Gastroesophageal sphincter (tissue), 4 donors: ENCODE results near the gene ZCCHC3. TPM values are rescaled to one million over a fixed set of nuclear protein-coding genes. Genes with fewer than 3 reads are reported as not detected.

Experiments used
- ATAC-seq: fragments of 150-250 bp; one replicate; pipeline ENCODE4 v1.9.1; 2016; ENCODE audit warnings: mild to moderate bottlenecking, moderate library complexity
- H3K27ac ChIP-seq, 4 donors: fragments of 200-600 bp; sonication (generic) in 3 of 4; 1 replicate in 3 of 4; 2 replicates in 1 of 4; pipeline ENCODE4 v1.5.1; 2016 to 2019
- H3K27me3 ChIP-seq: fragments of 200-600 bp; sonication (generic); one replicate; pipeline ENCODE4 v1.5.1; 2019
- H3K36me3 ChIP-seq, 2 donors: fragments of 200-600 bp; sonication (generic); one replicate each; pipeline ENCODE4 v1.5.1; 2019; ENCODE audit warnings: control low read depth in 1 of 2
- H3K4me1 ChIP-seq, 3 donors: fragments of 200-600 bp; sonication (generic); 1 replicate in 2 of 3; 2 replicates in 1 of 3; pipeline ENCODE4 v1.5.1; 2016 to 2019; ENCODE audit warnings: control low read depth in 2 of 3
- H3K4me3 ChIP-seq, 2 donors: fragments of 200-600 bp; sonication (generic); one replicate each; pipeline ENCODE4 v1.5.1; 2019; ENCODE audit warnings: mild to moderate bottlenecking in 1 of 2, moderate library complexity in 1 of 2
- H3K9me3 ChIP-seq, 3 donors: fragments of 200-600 bp; sonication (generic); one replicate each; pipeline ENCODE4 v1.5.1; 2017 to 2019; ENCODE audit warnings: control low read depth in 2 of 3
- CTCF ChIP-seq, 4 experiments: fragments of 200-600 bp in 2 of 4; fragments of 450-650 bp in 2 of 4; sonication (generic) in 1 of 4; IDR thresholded peaks; one replicate each; pipeline ENCODE4 v1.5.1; 2017 to 2019; ENCODE audit warnings: antibody characterized with exemption in 4 of 4, mild to moderate bottlenecking in 2 of 4, moderate library complexity in 2 of 4
- EP300 ChIP-seq: sonication (generic); formaldehyde crosslinking; IDR thresholded peaks from one replicate; pipeline ENCODE4 v1.6.1; 2017; ENCODE audit warnings: antibody characterized with exemption, mild to moderate bottlenecking
- POLR2A ChIP-seq, 2 donors: fragments of 450-650 bp; IDR thresholded peaks; one replicate each; pipeline ENCODE4 v1.6.1; 2017; ENCODE audit warnings: antibody characterized with exemption in 2 of 2, mild to moderate bottlenecking in 2 of 2, moderate library complexity in 1 of 2
- POLR2AphosphoS5 ChIP-seq: sonication (generic); formaldehyde crosslinking; IDR thresholded peaks from one replicate; pipeline ENCODE4 v1.6.1; 2017; ENCODE audit warnings: antibody characterized with exemption
- WGBS, 2 donors: methylation state at CpG; one replicate each; pipeline ENCODE4 v1.1.5; 2018; ENCODE audit warnings: low coverage in 1 of 2; 5-methylcytosine and 5-hydroxymethylcytosine counted together
- total RNA-seq, 4 donors: library from RNA; depleted of rRNA; stranded (reverse); fragments of >200 nt; gene quantifications; one replicate each; pipeline ENCODE4 v1.1.0, GENCODE V29; 2016

Gene ZCCHC3
- total RNA-seq, 4 donors from 2014 or later = 17.4 to 24.0 (median 21.4) TPM

- Histone ChIP-seq H3K9me3 (no peaks in the 10 kb centered on the region), H3K36me3 (no peaks in the 10 kb centered on the region), H3K4me3 (peak overlapping the region; percentile 38 to 56), H3K4me1 (peaks cover 0 to 15% (median 0%) of the 10 kb centered on the region in 3 donors), H3K27me3 (peaks cover 10% of the 10 kb centered on the region), H3K27ac (peak overlapping the region in 1 of 4 donors; percentile 43)
- WGBS, 2 donors = 12 to 14% methylated on average over 21 to 22 of the region's 43 CpGs
- ATAC-seq = peak; percentile 88
- TF ChIP-seq POLR2AphosphoS5 = no peak
- TF ChIP-seq POLR2A (IDR thresholded peaks at IDR 0.05) = no peak
- TF ChIP-seq CTCF (IDR thresholded peaks at IDR 0.05) = peak; percentile 92 to 98 (median 96)
- no peak for TF ChIP-seq EP300
These were observed 30.5 kb upstream of the ZCCHC3 start for GRCh38 chr20:266596-267562.

DNA sequence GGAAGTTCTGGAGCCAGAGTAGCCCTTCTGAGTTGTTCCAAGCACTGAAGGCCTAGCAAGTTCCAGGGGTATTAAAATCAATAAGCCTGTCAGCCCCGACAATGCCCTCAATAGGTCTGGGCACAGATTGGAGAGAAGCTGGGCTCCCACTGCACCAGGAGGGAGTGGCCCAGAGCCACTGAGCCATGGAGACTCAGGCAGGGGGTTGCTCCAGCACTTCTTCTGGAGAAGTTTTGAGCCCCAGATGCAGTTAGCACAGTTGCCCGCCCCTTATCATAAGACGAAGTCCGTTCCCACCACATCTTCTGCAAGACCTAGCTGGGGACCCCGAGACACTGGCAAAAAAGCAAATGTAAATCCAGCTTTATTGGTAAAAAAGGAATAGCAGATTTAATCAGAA is 26.9 kb upstream of the ZCCHC3 start:
- no peak overlapping the region for H3K4me3 ChIP-seq
- H3K4me1 ChIP-seq = peaks cover 0 to 15% (median 0%) of the 10 kb centered on the region in 3 donors
- H3K36me3 ChIP-seq = peaks cover 0 to 9% of the 10 kb centered on the region in 2 donors
- no peak overlapping the region for H3K27ac ChIP-seq
- H3K9me3 ChIP-seq = no peaks in the 10 kb centered on the region
- no peak for ATAC-seq
- WGBS, 2 donors = 90% methylated on average over 2 of the region's 5 CpGs; no CpG with 5 or more reads in 1 of the 2 donors
- TF ChIP-seq CTCF (IDR thresholded peaks at IDR 0.05) = no peak
- no peak for TF ChIP-seq POLR2AphosphoS5
- no peak for TF ChIP-seq EP300
- TF ChIP-seq POLR2A (IDR thresholded peaks at IDR 0.05) = no peak
- H3K27me3 ChIP-seq = no peaks in the 10 kb centered on the region

DNA sequence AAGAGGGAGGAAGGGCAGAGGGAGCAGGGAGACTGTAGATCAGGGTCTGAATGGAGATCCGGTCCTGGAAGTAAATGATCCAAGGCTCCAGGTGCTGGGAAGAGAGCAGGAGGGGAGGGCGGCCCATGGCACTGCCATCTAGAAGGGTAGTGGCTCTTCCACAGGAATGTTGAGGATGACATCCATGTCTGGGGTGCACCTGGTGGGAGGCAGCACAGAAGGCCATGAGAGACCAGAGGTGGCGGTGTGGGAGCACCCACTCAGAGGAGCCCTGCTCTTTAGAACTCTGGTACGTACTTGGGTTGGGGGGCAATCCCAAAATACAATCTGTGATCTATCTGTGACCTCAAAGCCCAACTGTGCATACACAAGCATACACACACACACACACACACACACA is 26.3 kb upstream of the ZCCHC3 start:
- Histone ChIP-seq H3K27me3 (no peaks in the 10 kb centered on the region), H3K4me3 (no peak overlapping the region), H3K9me3 (no peaks in the 10 kb centered on the region), H3K27ac (no peak overlapping the region), H3K4me1 (peaks cover 0 to 12% (median 0%) of the 10 kb centered on the region in 3 donors), H3K36me3 (peaks cover 0 to 14% of the 10 kb centered on the region in 2 donors)
- ATAC-seq = no peak
- WGBS, 2 donors = 92% methylated on average over 3 of the region's 4 CpGs; no CpG with 5 or more reads in 1 of the 2 donors
- TF ChIP-seq EP300 = no peak
- TF ChIP-seq POLR2AphosphoS5 = no peak
- TF ChIP-seq CTCF (IDR thresholded peaks at IDR 0.05) = no peak
- no peak for TF ChIP-seq POLR2A (IDR thresholded peaks at IDR 0.05)

DNA sequence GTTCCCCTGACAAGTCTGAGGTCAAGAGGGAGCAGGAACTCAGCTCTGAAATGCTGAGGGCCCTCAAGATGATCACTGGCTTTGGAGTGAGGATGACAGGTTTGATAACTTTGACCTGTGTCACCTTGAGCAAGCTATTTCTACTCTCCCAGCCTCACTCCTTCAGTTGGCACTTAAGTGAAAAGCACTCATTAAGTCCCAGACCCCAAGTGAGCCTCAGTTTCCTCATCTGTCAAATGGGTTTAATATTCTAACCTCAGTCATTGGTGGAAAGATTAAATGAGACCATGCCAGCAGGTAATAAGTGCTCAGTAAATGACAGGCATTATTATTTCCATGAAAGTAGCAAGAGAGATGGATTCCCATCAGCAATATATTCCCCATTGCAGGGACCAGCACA is 25.8 kb upstream of the ZCCHC3 start:
- H3K36me3 ChIP-seq = peaks cover 0 to 19% of the 10 kb centered on the region in 2 donors
- H3K4me3 ChIP-seq = no peak overlapping the region
- TF ChIP-seq POLR2A (IDR thresholded peaks at IDR 0.05) (no peak), CTCF (IDR thresholded peaks at IDR 0.05) (no peak), EP300 (no peak), POLR2AphosphoS5 (no peak)
- H3K4me1 ChIP-seq = peaks cover 0 to 8% (median 0%) of the 10 kb centered on the region in 3 donors
- no peak for ATAC-seq
- no peaks in the 10 kb centered on the region for H3K9me3 ChIP-seq
- H3K27ac ChIP-seq = no peak overlapping the region
- no peaks in the 10 kb centered on the region for H3K27me3 ChIP-seq

GRCh38 chr20:272718-273117 is 24.7 kb upstream of the ZCCHC3 start:
- TF ChIP-seq POLR2A (IDR thresholded peaks at IDR 0.05) (no peak), CTCF (IDR thresholded peaks at IDR 0.05) (no peak), EP300 (no peak), POLR2AphosphoS5 (no peak)
- Histone ChIP-seq H3K27me3 (no peaks in the 10 kb centered on the region), H3K4me1 (no peaks in the 10 kb centered on the region), H3K4me3 (no peak overlapping the region), H3K27ac (no peak overlapping the region), H3K36me3 (peaks cover 0 to 31% of the 10 kb centered on the region in 2 donors), H3K9me3 (no peaks in the 10 kb centered on the region)
- ATAC-seq = no peak
